Astrocyte (in vitro differentiated cells and primary cell): ENCODE data around the gene RPS6KL1.

Experiments
- CTCF ChIP-seq: IDR thresholded peaks from 2 replicates; pipeline ENCODE4 v1.5.1; 2011; ENCODE audit warnings: low read depth, mild to moderate bottlenecking, inconsistent platforms, low read length, moderate library complexity; ENCODE audit not compliant: insufficient read depth
- EZH2 ChIP-seq: IDR thresholded peaks from 2 replicates; pipeline ENCODE4 v1.6.1; 2012; ENCODE audit warnings: mild to moderate bottlenecking, low read length, inconsistent platforms; ENCODE audit not compliant: insufficient read depth

- peak; percentile 21 for TF ChIP-seq CTCF
- no peak for TF ChIP-seq EZH2
These were observed 16.0 kb downstream of the RPS6KL1 start for GRCh38 chr14:74906925-74907521.
